Skeletal muscle tissue (tissue), 4 donors: Measurements from ENCODE around the gene FRZB. TPM values are rescaled to one million over a fixed set of nuclear protein-coding genes. Genes with fewer than 3 reads are reported as not detected.
"Not testable (repeated sequence)": the region's sequence is repeated elsewhere in the genome, so short reads cannot be mapped to it uniquely, and the experiment has no call there.

Experiments used
- H3K27ac ChIP-seq: one replicate; pipeline ENCODE4 v1.7.0; 2013; ENCODE audit warnings: mild to moderate bottlenecking, low read depth, low read length, inconsistent platforms
- H3K27me3 ChIP-seq, 3 donors: one replicate each; pipeline ENCODE4 v1.7.0; 2013; ENCODE audit warnings: low read length in 3 of 3; ENCODE audit not compliant: control insufficient read depth in 3 of 3, insufficient read depth in 3 of 3
- H3K36me3 ChIP-seq, 3 donors: one replicate each; pipeline ENCODE4 v1.7.0; 2013; ENCODE audit warnings: low read length in 3 of 3; ENCODE audit not compliant: control insufficient read depth in 3 of 3, insufficient read depth in 3 of 3
- H3K4me1 ChIP-seq, 3 donors: one replicate each; pipeline ENCODE4 v1.7.0; 2013; ENCODE audit warnings: low read length in 3 of 3, mild to moderate bottlenecking in 3 of 3; ENCODE audit not compliant: control insufficient read depth in 3 of 3, insufficient read depth in 3 of 3
- H3K4me3 ChIP-seq, 3 donors: one replicate each; pipeline ENCODE4 v1.7.0; 2013; ENCODE audit warnings: low read length in 3 of 3
- H3K9ac ChIP-seq, 3 donors: one replicate each; pipeline ENCODE4 v1.7.0; 2013; ENCODE audit warnings: low read length in 3 of 3, mild to moderate bottlenecking in 3 of 3, moderate library complexity in 2 of 3, low read depth in 1 of 3
- H3K9me3 ChIP-seq, 3 donors: one replicate each; pipeline ENCODE4 v1.7.0; 2013; ENCODE audit warnings: low read length in 3 of 3; ENCODE audit not compliant: control insufficient read depth in 3 of 3
- total RNA-seq: library from RNA; depleted of rRNA; stranded (reverse); fragments of >200 nt; gene quantifications from one replicate; pipeline ENCODE4 v1.2.3, GENCODE V29; 2014
- donor health status: Osteomylitis.

FRZB gene
- total RNA-seq, 1 donor from 2014 or later = 6.8 TPM

DNA sequence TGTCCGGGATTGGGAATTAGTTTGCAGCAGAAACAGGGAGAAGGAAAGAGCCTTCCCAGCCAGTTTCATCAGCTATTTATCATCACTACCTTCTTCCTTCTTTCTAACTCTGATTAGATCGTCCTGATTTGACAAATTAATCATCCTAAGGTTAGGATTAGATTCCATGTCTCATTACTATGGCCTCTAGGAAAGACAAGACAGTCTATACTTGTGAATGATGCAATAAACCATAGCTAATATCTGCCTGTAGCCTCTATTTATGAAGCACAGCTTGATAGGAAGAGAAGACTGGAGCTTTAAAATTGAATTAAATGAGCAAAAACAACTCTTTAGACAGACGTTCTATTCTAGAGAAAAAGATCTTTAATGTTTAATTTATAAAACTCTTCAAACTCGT lies 25.2 kb upstream of the FRZB start:
- Histone ChIP-seq H3K9ac (no peak overlapping the region), H3K36me3 (no peaks in the 10 kb centered on the region), H3K4me3 (no peak overlapping the region), H3K4me1 (no peaks in the 10 kb centered on the region), H3K27me3 (no peaks in the 10 kb centered on the region), H3K9me3 (no peaks in the 10 kb centered on the region), H3K27ac (no peak overlapping the region)

DNA sequence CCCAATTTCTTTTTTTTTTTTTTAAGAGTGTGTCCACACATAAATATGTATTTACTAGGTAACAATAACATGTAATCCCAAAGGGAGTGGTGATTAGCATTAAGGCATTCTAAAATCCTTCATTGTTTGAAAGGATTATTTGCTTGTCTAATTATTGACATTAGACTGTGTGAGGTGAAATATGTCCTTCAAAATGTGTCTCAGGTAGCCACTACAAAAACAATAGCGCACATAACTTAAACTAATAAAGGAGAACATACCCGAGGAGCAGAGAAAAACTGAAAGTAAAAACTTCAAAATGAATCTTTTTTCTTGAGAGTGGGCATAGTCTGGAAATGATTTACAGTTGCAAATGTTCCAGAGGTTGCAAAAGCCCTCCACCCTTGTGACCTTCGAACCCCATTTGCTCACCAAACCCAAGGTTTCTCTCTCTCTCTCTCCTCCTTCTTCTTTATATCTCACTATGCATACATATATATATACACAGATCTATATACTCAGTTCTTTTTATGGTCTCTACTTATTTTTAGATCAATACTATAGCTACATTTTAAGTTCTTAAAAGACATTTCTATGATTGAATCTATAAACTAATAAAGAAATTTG lies 24.4 kb upstream of the FRZB start:
- Histone ChIP-seq H3K27ac (no peak overlapping the region), H3K9ac (no peak overlapping the region), H3K9me3 (no peaks in the 10 kb centered on the region), H3K36me3 (no peaks in the 10 kb centered on the region), H3K4me3 (no peak overlapping the region), H3K27me3 (no peaks in the 10 kb centered on the region), H3K4me1 (no peaks in the 10 kb centered on the region)

DNA sequence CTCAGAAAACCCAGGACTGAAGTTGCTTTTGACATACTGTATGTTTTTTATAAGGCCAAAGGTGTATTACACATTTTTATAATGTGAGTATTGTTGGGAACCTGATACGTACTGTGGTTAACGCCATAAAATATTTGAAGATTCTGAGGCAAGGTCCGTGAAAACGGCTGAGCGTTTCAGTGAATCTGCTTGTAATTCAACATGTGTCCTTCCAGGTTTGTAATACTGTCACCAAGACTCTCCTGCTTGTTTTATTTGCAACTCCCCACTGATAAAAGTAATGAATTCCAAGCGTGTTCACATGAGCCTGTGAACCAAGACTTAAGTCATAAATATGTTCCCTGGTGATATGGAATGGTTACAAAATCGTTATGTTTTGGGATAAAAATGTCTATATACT lies 23.9 kb upstream of the FRZB start:
- no peaks in the 10 kb centered on the region for H3K9me3 ChIP-seq
- no peak overlapping the region for H3K9ac ChIP-seq
- no peak overlapping the region for H3K27ac ChIP-seq
- H3K36me3 ChIP-seq = no peaks in the 10 kb centered on the region
- H3K4me1 ChIP-seq = no peaks in the 10 kb centered on the region
- no peak overlapping the region for H3K4me3 ChIP-seq
- no peaks in the 10 kb centered on the region for H3K27me3 ChIP-seq

DNA sequence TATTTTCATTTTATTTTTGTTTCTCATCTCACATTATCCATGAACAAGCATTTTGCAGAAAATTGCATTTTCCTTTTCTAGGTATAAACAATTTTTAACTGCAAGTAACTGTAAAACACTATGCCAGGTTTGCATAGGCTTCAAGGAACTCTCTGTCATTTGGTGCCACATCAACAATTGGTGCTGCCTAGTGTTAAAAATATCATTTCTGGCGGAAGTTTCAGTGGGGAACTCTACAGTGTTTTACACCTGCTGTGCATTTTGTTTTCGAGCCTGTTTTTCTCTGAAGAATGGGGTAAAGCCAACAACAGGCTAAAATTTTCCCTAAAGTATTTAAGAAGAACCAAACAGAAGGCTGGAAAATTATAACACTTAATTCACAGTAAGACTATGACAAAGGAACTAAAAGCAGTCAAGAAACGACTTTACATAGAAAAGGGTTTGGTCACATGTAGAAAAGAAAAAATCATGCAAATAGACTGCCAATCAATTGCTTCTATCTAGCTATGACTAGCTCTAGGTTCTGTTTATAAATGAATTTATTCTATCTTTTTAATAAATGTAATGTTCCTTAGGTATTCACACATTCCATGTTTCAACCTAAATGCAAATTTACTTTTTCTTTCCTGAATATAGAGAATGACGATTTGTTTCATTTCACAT lies 21.4 kb upstream of the FRZB start:
- Histone ChIP-seq H3K27me3 (no peaks in the 10 kb centered on the region), H3K4me1 (no peaks in the 10 kb centered on the region), H3K4me3 (no peak overlapping the region), H3K9me3 (no peaks in the 10 kb centered on the region), H3K27ac (no peak overlapping the region), H3K9ac (no peak overlapping the region), H3K36me3 (no peaks in the 10 kb centered on the region)

DNA sequence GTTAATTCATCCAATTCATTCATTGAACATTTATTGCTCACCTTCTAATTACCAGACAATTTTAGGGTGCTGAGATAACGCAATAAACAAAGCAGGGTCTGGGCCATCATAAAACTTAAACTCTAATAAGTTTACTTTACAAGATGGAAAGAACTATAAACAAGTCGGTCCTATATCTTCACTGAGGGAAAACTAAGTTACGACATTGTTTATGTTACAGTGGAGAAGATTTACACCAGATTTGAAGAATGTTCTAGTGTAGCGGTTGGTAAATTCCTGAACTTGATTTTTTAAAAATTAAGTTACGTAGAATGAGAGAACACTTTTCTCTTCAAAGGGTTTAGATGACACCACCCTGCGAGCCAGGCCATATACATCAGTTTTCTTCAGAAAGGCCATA lies 20.7 kb upstream of the FRZB start:
- no peaks in the 10 kb centered on the region for H3K36me3 ChIP-seq
- H3K4me1 ChIP-seq = no peaks in the 10 kb centered on the region
- H3K9me3 ChIP-seq = no peaks in the 10 kb centered on the region
- H3K4me3 ChIP-seq = no peak overlapping the region
- no peak overlapping the region for H3K27ac ChIP-seq
- H3K9ac ChIP-seq = no peak overlapping the region
- H3K27me3 ChIP-seq = no peaks in the 10 kb centered on the region

DNA sequence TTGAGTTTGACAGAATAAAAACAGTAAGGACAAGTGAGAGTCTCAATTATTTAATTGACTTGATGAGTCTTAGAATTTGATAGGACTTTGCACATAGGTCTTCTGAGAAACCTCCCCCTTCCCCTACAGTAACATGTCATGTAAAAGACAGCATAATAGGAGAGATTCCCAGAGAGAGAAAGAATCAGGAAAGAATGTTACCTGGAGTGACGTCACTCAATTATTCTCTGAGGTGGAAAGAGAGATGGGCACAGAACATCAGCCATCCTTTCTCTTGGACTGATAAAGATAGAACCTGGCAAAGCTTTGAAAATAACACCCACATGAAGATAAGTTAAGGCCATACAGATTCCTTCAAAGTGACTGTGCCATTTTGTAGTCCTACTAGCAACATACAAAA lies 19.3 kb upstream of the FRZB start:
- Histone ChIP-seq H3K36me3 (no peaks in the 10 kb centered on the region), H3K27ac (no peak overlapping the region), H3K9me3 (no peaks in the 10 kb centered on the region), H3K27me3 (no peaks in the 10 kb centered on the region), H3K4me1 (no peaks in the 10 kb centered on the region), H3K4me3 (no peak overlapping the region), H3K9ac (no peak overlapping the region)

DNA sequence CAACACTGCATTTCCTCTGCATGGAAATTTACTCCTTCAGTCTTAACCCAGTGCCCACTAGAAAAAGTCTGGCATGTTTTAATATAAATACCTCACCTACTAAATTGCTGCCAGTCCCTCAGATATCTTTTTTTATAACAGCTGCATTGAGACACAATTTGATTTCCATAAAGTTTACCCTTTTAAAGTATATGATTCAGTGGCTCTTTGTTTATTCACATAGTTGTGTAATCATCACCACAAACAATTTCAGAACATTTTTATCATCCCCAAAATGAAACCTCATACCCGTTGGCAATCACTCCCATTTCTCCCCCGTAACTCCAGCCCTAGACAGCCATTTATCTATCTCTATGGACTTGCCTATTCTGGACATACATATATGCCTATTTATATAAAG lies 17.0 kb upstream of the FRZB start:
- Histone ChIP-seq H3K27ac (no peak overlapping the region), H3K4me3 (no peak overlapping the region), H3K9me3 (no peaks in the 10 kb centered on the region), H3K9ac (no peak overlapping the region), H3K36me3 (no peaks in the 10 kb centered on the region), H3K4me1 (no peaks in the 10 kb centered on the region), H3K27me3 (no peaks in the 10 kb centered on the region)

DNA sequence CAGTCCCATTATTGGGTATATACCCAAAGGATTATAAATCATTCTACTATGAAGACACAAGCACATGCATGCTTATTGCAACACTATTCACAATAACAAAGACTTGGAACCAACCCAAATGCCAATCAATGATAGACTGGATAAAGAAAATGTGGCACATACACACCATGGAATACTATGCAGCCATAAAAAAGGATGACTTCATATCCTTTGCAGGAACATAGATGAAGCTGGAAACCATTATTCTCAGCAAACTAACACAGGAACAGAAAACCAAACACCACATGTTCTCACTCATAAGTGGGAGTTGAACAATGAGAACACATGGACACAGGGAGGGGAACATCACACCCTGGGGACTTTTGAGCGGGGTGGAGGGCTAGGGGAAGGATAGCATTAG lies 13.7 kb upstream of the FRZB start:
- H3K36me3 ChIP-seq, H3K27me3 ChIP-seq, H3K4me1 ChIP-seq, H3K9me3 ChIP-seq, H3K9ac ChIP-seq, H3K4me3 ChIP-seq, H3K27ac ChIP-seq: not testable (repeated sequence)

DNA sequence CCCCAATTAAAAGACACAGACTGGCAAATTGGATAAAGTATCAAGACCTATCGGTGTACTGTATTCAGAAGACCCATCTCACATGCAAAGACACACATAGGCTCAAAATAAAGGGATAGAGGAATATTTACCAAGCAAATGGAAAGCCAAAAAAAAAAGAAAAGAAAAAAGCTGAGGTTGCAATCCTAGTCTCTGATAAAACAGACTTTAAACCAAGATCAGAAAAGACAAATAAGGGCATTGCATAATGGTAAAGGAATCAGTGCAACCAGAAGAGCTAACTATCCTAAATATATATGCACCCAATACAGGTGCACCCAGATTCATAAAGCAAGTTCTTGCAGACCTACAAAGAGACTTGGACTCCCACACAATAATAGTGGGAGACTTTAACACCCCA lies 10.2 kb upstream of the FRZB start:
- not testable (repeated sequence) for H3K4me3 ChIP-seq, H3K9me3 ChIP-seq, H3K4me1 ChIP-seq, H3K27me3 ChIP-seq, H3K27ac ChIP-seq, H3K9ac ChIP-seq, H3K36me3 ChIP-seq

DNA sequence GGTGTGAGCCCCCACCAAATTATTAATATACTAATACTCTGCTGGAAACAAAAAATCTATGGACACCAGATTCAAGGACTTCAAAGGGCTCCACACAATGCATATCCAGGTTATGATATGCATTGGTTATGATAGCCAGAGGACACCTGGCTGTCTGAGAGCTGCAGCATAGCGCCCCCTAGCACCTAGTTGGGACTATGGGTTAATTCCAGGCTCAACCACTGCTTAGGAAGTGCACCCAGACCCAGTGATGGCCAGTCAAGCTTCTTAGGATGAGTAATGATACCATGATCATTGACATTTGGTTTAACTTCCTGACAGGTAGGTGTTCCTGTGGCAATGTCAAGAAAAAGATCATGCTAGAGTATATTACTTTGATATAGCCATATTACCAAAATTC lies 3.8 kb upstream of the FRZB start:
- H3K27me3 ChIP-seq = no peaks in the 10 kb centered on the region
- H3K36me3 ChIP-seq = no peaks in the 10 kb centered on the region

More for the DNA sequence above, 3.8 kb upstream of the FRZB start:
- no peak overlapping the region for H3K4me3 ChIP-seq
- H3K9me3 ChIP-seq = no peaks in the 10 kb centered on the region
- peaks cover 10 to 17% (median 15%) of the 10 kb centered on the region in 3 donors for H3K4me1 ChIP-seq
- no peak overlapping the region for H3K27ac ChIP-seq
- no peak overlapping the region for H3K9ac ChIP-seq
